Activated naive CD4-positive, alpha-beta T cell treated with anti-CD3 and anti-CD28 coated beads, Interleukin-2, amount 50 U/mL, for 72 hours (primary cell): ENCODE measurements around the gene LMOD2. TPM values are rescaled to one million over a fixed set of nuclear protein-coding genes. Genes with fewer than 3 reads are reported as not detected.

Experiments
- ATAC-seq, 2 donors: fragments of 150-1000 bp; cut with Tn5 transposase; 2 replicates each; pipeline ENCODE4 v1.10.0; 2021; ENCODE audit warnings: mild to moderate bottlenecking in 2 of 2, moderate library complexity in 2 of 2
- DNase-seq, 2 donors: peaks; one replicate each; pipeline ENCODE4 v3.0.0; 2021 to 2022; ENCODE audit warnings: low spot score in 2 of 2
- H3K27ac Mint-ChIP-seq, 2 donors: one replicate each; pipeline ENCODE4 v1.8.0; 2022; ENCODE audit warnings: mild to moderate bottlenecking in 2 of 2, mixed read lengths in 2 of 2
- H3K36me3 Mint-ChIP-seq, 2 donors: one replicate each; pipeline ENCODE4 v1.8.0; 2022; ENCODE audit warnings: mixed read lengths in 2 of 2
- H3K9me3 Mint-ChIP-seq, 2 donors: one replicate each; pipeline ENCODE4 v1.8.0; 2022; ENCODE audit warnings: mixed read lengths in 2 of 2
- total RNA-seq, 2 donors: library from RNA; stranded (reverse); gene quantifications; one replicate each; pipeline ENCODE4 v1.2.3, GENCODE V29; 2022

LMOD2 gene
- not detected for total RNA-seq

- ATAC-seq (no peak), DNase-seq (no peak)
- Mint-ChIP-seq H3K9me3 (no peaks in the 10 kb centered on the region), H3K27ac (no peak within 1 kb of the TSS), H3K36me3 (no peaks in the 10 kb centered on the region)
Measured at GRCh38 chr7:123655614-123656013, at the start of gene LMOD2. Gene LMOD2, plus strand, starts transcription at chr7:123655866. Its CDS starts 98 bp downstream, at chr7:123655964.

- ATAC-seq: no peak
- Mint-ChIP-seq H3K27ac (no peak overlapping the region), H3K36me3 (no peaks in the 10 kb centered on the region), H3K9me3 (no peaks in the 10 kb centered on the region)
- DNase-seq: no peak
Measured at GRCh38 chr7:123607423-123607975, 48.2 kb upstream of the LMOD2 start.

- H3K27ac Mint-ChIP-seq: no peak overlapping the region
- no peaks in the 10 kb centered on the region for H3K36me3 Mint-ChIP-seq
- no peak for ATAC-seq
- no peaks in the 10 kb centered on the region for H3K9me3 Mint-ChIP-seq
- no peak for DNase-seq
Measured at GRCh38 chr7:123608991-123609882, 46.4 kb upstream of the LMOD2 start.

- no peak overlapping the region for H3K27ac Mint-ChIP-seq
- ATAC-seq (no peak), DNase-seq (no peak)
- H3K9me3 Mint-ChIP-seq: no peaks in the 10 kb centered on the region
- no peaks in the 10 kb centered on the region for H3K36me3 Mint-ChIP-seq
Measured at GRCh38 chr7:123609883-123610239, 45.8 kb upstream of the LMOD2 start.

GRCh38 chr7:123612024-123612423, 43.6 kb upstream of the LMOD2 start:
- no peaks in the 10 kb centered on the region for H3K9me3 Mint-ChIP-seq
- no peak for ATAC-seq
- no peak for DNase-seq

GRCh38 chr7:123615344-123615743, 40.3 kb upstream of the LMOD2 start:
- no peaks in the 10 kb centered on the region for H3K36me3 Mint-ChIP-seq
- DNase-seq (no peak), ATAC-seq (no peak)
- H3K27ac Mint-ChIP-seq: no peak overlapping the region
- no peaks in the 10 kb centered on the region for H3K9me3 Mint-ChIP-seq

More at GRCh38 chr7:123612024-123612423, 43.6 kb upstream of the LMOD2 start:
- H3K36me3 Mint-ChIP-seq: no peaks in the 10 kb centered on the region
- H3K27ac Mint-ChIP-seq: no peak overlapping the region

GRCh38 chr7:123616223-123616622, 39.4 kb upstream of the LMOD2 start:
- ATAC-seq (no peak), DNase-seq (no peak)
- no peaks in the 10 kb centered on the region for H3K9me3 Mint-ChIP-seq
- no peaks in the 10 kb centered on the region for H3K36me3 Mint-ChIP-seq
- H3K27ac Mint-ChIP-seq: no peak overlapping the region

- Mint-ChIP-seq H3K9me3 (no peaks in the 10 kb centered on the region), H3K36me3 (no peaks in the 10 kb centered on the region), H3K27ac (no peak overlapping the region)
- DNase-seq: no peak
- no peak for ATAC-seq
Measured at GRCh38 chr7:123621707-123622106, 34.0 kb upstream of the LMOD2 start.

- no peaks in the 10 kb centered on the region for H3K9me3 Mint-ChIP-seq
- ATAC-seq: no peak
- H3K27ac Mint-ChIP-seq: no peak overlapping the region
- no peak for DNase-seq
- H3K36me3 Mint-ChIP-seq: no peaks in the 10 kb centered on the region
Measured at GRCh38 chr7:123622660-123623386, 32.8 kb upstream of the LMOD2 start.

- peak; percentile 73 to 76 for ATAC-seq
Measured at GRCh38 chr7:123624527-123625183, 31.0 kb upstream of the LMOD2 start.

GRCh38 chr7:123625254-123625653, 30.4 kb upstream of the LMOD2 start:
- no peak for DNase-seq
- Mint-ChIP-seq H3K9me3 (no peaks in the 10 kb centered on the region), H3K27ac (no peak overlapping the region), H3K36me3 (no peaks in the 10 kb centered on the region)
- no peak for ATAC-seq

More at GRCh38 chr7:123624527-123625183, 31.0 kb upstream of the LMOD2 start:
- peak; percentile 59 to 76 for DNase-seq
- H3K9me3 Mint-ChIP-seq: no peaks in the 10 kb centered on the region
- H3K27ac Mint-ChIP-seq: no peak overlapping the region
- no peaks in the 10 kb centered on the region for H3K36me3 Mint-ChIP-seq

- Mint-ChIP-seq H3K27ac (no peak overlapping the region), H3K36me3 (no peaks in the 10 kb centered on the region)
Measured at GRCh38 chr7:123627851-123628250, 27.8 kb upstream of the LMOD2 start.

GRCh38 chr7:123628829-123629228, 26.8 kb upstream of the LMOD2 start:
- ATAC-seq (no peak), DNase-seq (no peak)
- Mint-ChIP-seq H3K9me3 (no peaks in the 10 kb centered on the region), H3K27ac (no peak overlapping the region), H3K36me3 (no peaks in the 10 kb centered on the region)

More at GRCh38 chr7:123627851-123628250, 27.8 kb upstream of the LMOD2 start:
- ATAC-seq: no peak
- no peaks in the 10 kb centered on the region for H3K9me3 Mint-ChIP-seq
- no peak for DNase-seq

- DNase-seq (no peak), ATAC-seq (no peak)
- H3K27ac Mint-ChIP-seq: no peak overlapping the region
- H3K36me3 Mint-ChIP-seq: no peaks in the 10 kb centered on the region
- no peaks in the 10 kb centered on the region for H3K9me3 Mint-ChIP-seq
Measured at GRCh38 chr7:123629281-123629680, 26.4 kb upstream of the LMOD2 start.

- ATAC-seq (no peak), DNase-seq (no peak)
- H3K9me3 Mint-ChIP-seq: no peaks in the 10 kb centered on the region
- no peak overlapping the region for H3K27ac Mint-ChIP-seq
- no peaks in the 10 kb centered on the region for H3K36me3 Mint-ChIP-seq
Measured at GRCh38 chr7:123632808-123633207, 22.9 kb upstream of the LMOD2 start.

- H3K27ac Mint-ChIP-seq: no peak overlapping the region
- H3K9me3 Mint-ChIP-seq: no peaks in the 10 kb centered on the region
- ATAC-seq (no peak), DNase-seq (no peak)
- no peaks in the 10 kb centered on the region for H3K36me3 Mint-ChIP-seq
Measured at GRCh38 chr7:123633553-123633952, 22.1 kb upstream of the LMOD2 start.
